Activated T-cell treated with anti-CD3 and anti-CD28 coated beads, Interleukin-2, amount 50 U/mL, for 48 hours (primary cell): ENCODE data around the gene SLN.

ENCODE experiments used
- DNase-seq, 2 experiments: peaks; one replicate each; pipeline ENCODE4 v3.0.0-alpha.2; 2020

The SLN gene

GRCh38 chr11:107719073-107719472, 7.2 kb upstream of the SLN start:
- DNase-seq, result no peak

GRCh38 chr11:107716884-107717532, 5.2 kb upstream of the SLN start:
- no peak for DNase-seq

- DNase-seq, result no peak
These were observed 1.2 kb upstream of the SLN start for GRCh38 chr11:107713009-107713408.

- DNase-seq, result no peak
These were observed 1.6 kb downstream of the SLN start for GRCh38 chr11:107710301-107710700.

- DNase-seq, result no peak
These were observed 3.1 kb downstream of the SLN start for GRCh38 chr11:107708792-107709191.

- DNase-seq, result no peak
These were observed 4.0 kb downstream of the SLN start for GRCh38 chr11:107707807-107708206.

GRCh38 chr11:107707215-107707671, 4.6 kb downstream of the SLN start:
- no peak for DNase-seq

GRCh38 chr11:107706531-107706930, 5.3 kb downstream of the SLN start:
- DNase-seq, result no peak

- DNase-seq, result no peak
These were observed 6.8 kb downstream of the SLN start for GRCh38 chr11:107705027-107705426.

GRCh38 chr11:107704451-107704850, 7.4 kb downstream of the SLN start:
- no peak for DNase-seq

- DNase-seq, result no peak
These were observed 9.1 kb downstream of the SLN start for GRCh38 chr11:107702723-107703122.

GRCh38 chr11:107702109-107702660, 9.7 kb downstream of the SLN start:
- no peak for DNase-seq

- DNase-seq, result no peak
These were observed 12.2 kb downstream of the SLN start for GRCh38 chr11:107699371-107700285.

- no peak for DNase-seq
These were observed 14.6 kb downstream of the SLN start for GRCh38 chr11:107697291-107697690.

GRCh38 chr11:107696140-107696539, 15.7 kb downstream of the SLN start:
- DNase-seq, result no peak

GRCh38 chr11:107695446-107695845, 16.4 kb downstream of the SLN start:
- no peak for DNase-seq

GRCh38 chr11:107691000-107691750, 20.7 kb downstream of the SLN start:
- no peak for DNase-seq

GRCh38 chr11:107689317-107690202, 22.3 kb downstream of the SLN start:
- DNase-seq, result peak; percentile 61 to 65

GRCh38 chr11:107688322-107688918, 23.4 kb downstream of the SLN start:
- no peak for DNase-seq

GRCh38 chr11:107683807-107684206, 28.0 kb downstream of the SLN start:
- no peak for DNase-seq

GRCh38 chr11:107683061-107683460, 28.8 kb downstream of the SLN start:
- DNase-seq, result no peak

GRCh38 chr11:107682572-107682971, 29.3 kb downstream of the SLN start:
- DNase-seq, result no peak
